ENCODE measurements around the gene ABCA3. TPM values are rescaled to one million over a fixed set of nuclear protein-coding genes. Genes with fewer than 3 reads are reported as not detected.

Gene ABCA3
- total and polyA plus RNA-seq, 8 donors: 6.8 to 334 (median 12.9) TPM

DNA sequence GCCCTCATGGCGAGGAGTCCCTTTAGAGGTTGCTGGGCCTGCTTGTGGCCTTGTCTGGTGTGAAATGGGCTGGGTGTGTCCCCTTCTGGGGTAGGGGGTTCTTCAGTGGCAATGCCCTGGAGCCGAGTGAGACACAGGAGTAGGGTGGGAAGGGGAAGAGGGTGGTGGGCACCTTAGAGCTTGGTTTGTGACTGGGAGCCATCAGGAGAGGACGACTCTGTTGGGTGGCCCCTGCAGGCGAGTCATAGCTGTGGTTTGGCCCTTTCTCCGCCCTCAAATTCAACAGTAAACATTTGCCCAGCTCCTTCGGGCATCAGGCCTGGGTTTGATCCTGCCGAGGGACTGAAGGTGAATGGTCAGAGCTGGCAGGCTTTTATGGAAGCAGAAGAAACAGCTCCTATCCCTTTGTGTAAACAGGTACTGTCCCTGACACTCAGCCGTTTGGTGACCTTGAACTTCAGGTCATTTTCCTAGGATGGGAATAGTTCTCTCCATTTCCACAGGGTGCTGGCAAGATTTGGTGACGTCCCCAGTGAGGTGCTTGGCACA lies 114.2 kb downstream of the ABCA3 start:
- H3K27me3 ChIP-seq: no peaks in the 10 kb centered on the region
- peaks cover 9 to 34% of the 10 kb centered on the region in 2 donors for H3K4me1 ChIP-seq
- H3K27ac ChIP-seq: no peak overlapping the region
- H3K36me3 ChIP-seq: peaks cover 0 to 35% of the 10 kb centered on the region in 2 donors
- ATAC-seq (no peak), DNase-seq (no peak)
- TF ChIP-seq, protein P1, sequence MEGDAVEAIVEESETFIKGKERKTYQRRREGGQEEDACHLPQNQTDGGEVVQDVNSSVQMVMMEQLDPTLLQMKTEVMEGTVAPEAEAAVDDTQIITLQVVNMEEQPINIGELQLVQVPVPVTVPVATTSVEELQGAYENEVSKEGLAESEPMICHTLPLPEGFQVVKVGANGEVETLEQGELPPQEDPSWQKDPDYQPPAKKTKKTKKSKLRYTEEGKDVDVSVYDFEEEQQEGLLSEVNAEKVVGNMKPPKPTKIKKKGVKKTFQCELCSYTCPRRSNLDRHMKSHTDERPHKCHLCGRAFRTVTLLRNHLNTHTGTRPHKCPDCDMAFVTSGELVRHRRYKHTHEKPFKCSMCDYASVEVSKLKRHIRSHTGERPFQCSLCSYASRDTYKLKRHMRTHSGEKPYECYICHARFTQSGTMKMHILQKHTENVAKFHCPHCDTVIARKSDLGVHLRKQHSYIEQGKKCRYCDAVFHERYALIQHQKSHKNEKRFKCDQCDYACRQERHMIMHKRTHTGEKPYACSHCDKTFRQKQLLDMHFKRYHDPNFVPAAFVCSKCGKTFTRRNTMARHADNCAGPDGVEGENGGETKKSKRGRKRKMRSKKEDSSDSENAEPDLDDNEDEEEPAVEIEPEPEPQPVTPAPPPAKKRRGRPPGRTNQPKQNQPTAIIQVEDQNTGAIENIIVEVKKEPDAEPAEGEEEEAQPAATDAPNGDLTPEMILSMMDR (IDR thresholded peaks at IDR 0.05): no peak
- intact Hi-C loops (cut with DNase I): no loop called here
- no peaks in the 10 kb centered on the region for H3K9me3 ChIP-seq
- no peak overlapping the region for H3K4me3 ChIP-seq

Small RNA genes within 50 kb of the gene (microRNA-seq; reads per million reads assigned to microRNA genes)
- gene MIR3677: 0 reads per million in 2 donors
- gene MIR4717: 0 reads per million in 2 donors

Other genes with a start within 250 kb of the ABCA3 start
- 10 to 100 TPM; 63.2 to 73.5 TPM for gene PKD1, start 204.8 kb downstream of the ABCA3 start, total RNA-seq
- gene PKD1, start 204.8 kb downstream of the ABCA3 start, polyA plus RNA-seq (ENCODE audit: insufficient read length in 6 of 6): 100 to 1,000 TPM in 4 of 6 donors, 10 to 100 TPM in 2; 90.1 to 165 (median 116) TPM
- gene RAB26, start 192.1 kb downstream of the ABCA3 start, total RNA-seq: under 1 TPM; 0.73 to 0.84 TPM
- gene RAB26, start 192.1 kb downstream of the ABCA3 start, polyA plus RNA-seq (ENCODE audit: insufficient read length in 6 of 6): 1 to 10 TPM in 5 of 6 donors, under 1 TPM in 1; 0.91 to 1.9 (median 1.7) TPM
- gene TRAF7, start 184.9 kb downstream of the ABCA3 start, total RNA-seq: 10 to 100 TPM; 69.5 to 88.1 TPM
- gene TRAF7, start 184.9 kb downstream of the ABCA3 start, polyA plus RNA-seq (ENCODE audit: insufficient read length in 6 of 6): 10 to 100 TPM; 48.6 to 59.5 (median 52.2) TPM
- gene CASKIN1, start 144.1 kb downstream of the ABCA3 start, total RNA-seq: under 1 TPM; 0.05 to 0.06 TPM
- under 1 TPM; 0.18 to 0.56 (median 0.42) TPM for gene CASKIN1, start 144.1 kb downstream of the ABCA3 start, polyA plus RNA-seq (ENCODE audit: insufficient read length in 6 of 6)
- 10 to 100 TPM; 32.1 to 39.0 TPM for gene MLST8, start 135.3 kb downstream of the ABCA3 start, total RNA-seq
- 10 to 100 TPM; 29.8 to 40.3 (median 37.0) TPM for gene MLST8, start 135.3 kb downstream of the ABCA3 start, polyA plus RNA-seq (ENCODE audit: insufficient read length in 6 of 6)
- 10 to 100 TPM in 1 of 2 donors, 1 to 10 TPM in 1; 6.7 to 15.3 TPM for gene BRICD5, start 129.9 kb downstream of the ABCA3 start, total RNA-seq
- 1 to 10 TPM; 2.9 to 7.9 (median 4.9) TPM for gene BRICD5, start 129.9 kb downstream of the ABCA3 start, polyA plus RNA-seq (ENCODE audit: insufficient read length in 6 of 6)
- 10 to 100 TPM; 14.4 to 24.4 TPM for gene PGP, start 125.9 kb downstream of the ABCA3 start, total RNA-seq
- 10 to 100 TPM in 1 of 6 donors, 1 to 10 TPM in 5; 7.1 to 14.5 (median 8.7) TPM for gene PGP, start 125.9 kb downstream of the ABCA3 start, polyA plus RNA-seq (ENCODE audit: insufficient read length in 6 of 6)
- gene E4F1, start 117.1 kb downstream of the ABCA3 start, total RNA-seq: 10 to 100 TPM; 16.4 to 22.6 TPM
- gene E4F1, start 117.1 kb downstream of the ABCA3 start, polyA plus RNA-seq (ENCODE audit: insufficient read length in 6 of 6): 10 to 100 TPM; 12.7 to 22.4 (median 16.9) TPM
- gene DNASE1L2, start 104.3 kb downstream of the ABCA3 start, total RNA-seq: 1 to 10 TPM; 1.3 to 1.5 TPM
- 1 to 10 TPM in 2 of 6 donors, under 1 TPM in 4; 0.27 to 1.7 (median 0.90) TPM for gene DNASE1L2, start 104.3 kb downstream of the ABCA3 start, polyA plus RNA-seq (ENCODE audit: insufficient read length in 6 of 6)
- 10 to 100 TPM; 47.3 to 51.7 TPM for gene ECI1, start 89.1 kb downstream of the ABCA3 start, total RNA-seq
- gene ECI1, start 89.1 kb downstream of the ABCA3 start, polyA plus RNA-seq (ENCODE audit: insufficient read length in 6 of 6): 10 to 100 TPM; 41.8 to 63.5 (median 51.2) TPM
- gene RNPS1, start 72.6 kb downstream of the ABCA3 start, total RNA-seq: 100 to 1,000 TPM; 109 to 124 TPM
- 100 to 1,000 TPM; 178 to 208 (median 196) TPM for gene RNPS1, start 72.6 kb downstream of the ABCA3 start, polyA plus RNA-seq (ENCODE audit: insufficient read length in 6 of 6)
- gene CCNF, start 88.7 kb upstream of the ABCA3 start, total RNA-seq: 1 to 10 TPM; 4.7 to 8.0 TPM
- 10 to 100 TPM in 3 of 6 donors, 1 to 10 TPM in 3; 9.2 to 17.3 (median 10.1) TPM for gene CCNF, start 88.7 kb upstream of the ABCA3 start, polyA plus RNA-seq (ENCODE audit: insufficient read length in 6 of 6)
- gene TEDC2, start 119.4 kb upstream of the ABCA3 start, total RNA-seq: 1 to 10 TPM; 4.0 to 6.5 TPM
- 10 to 100 TPM in 3 of 6 donors, 1 to 10 TPM in 3; 5.7 to 10.9 (median 9.2) TPM for gene TEDC2, start 119.4 kb upstream of the ABCA3 start, polyA plus RNA-seq (ENCODE audit: insufficient read length in 6 of 6)
- 1 to 10 TPM in 1 of 2 donors, not detected in 1; 1.7 TPM for gene NTN3, start 130.6 kb upstream of the ABCA3 start, total RNA-seq
- gene NTN3, start 130.6 kb upstream of the ABCA3 start, polyA plus RNA-seq (ENCODE audit: insufficient read length in 6 of 6): 1 to 10 TPM; 3.1 to 6.7 (median 5.2) TPM
- gene TBC1D24, start 134.4 kb upstream of the ABCA3 start, total RNA-seq: 10 to 100 TPM; 37.1 to 41.4 TPM
- gene TBC1D24, start 134.4 kb upstream of the ABCA3 start, polyA plus RNA-seq (ENCODE audit: insufficient read length in 6 of 6): 10 to 100 TPM; 14.2 to 28.1 (median 17.2) TPM
- gene ATP6V0C, start 173.2 kb upstream of the ABCA3 start, total RNA-seq: 100 to 1,000 TPM; 296 to 333 TPM
- 100 to 1,000 TPM in 3 of 6 donors, 10 to 100 TPM in 3; 76.6 to 116 (median 98.7) TPM for gene ATP6V0C, start 173.2 kb upstream of the ABCA3 start, polyA plus RNA-seq (ENCODE audit: insufficient read length in 6 of 6)
- gene AMDHD2, start 179.6 kb upstream of the ABCA3 start, total RNA-seq: 10 to 100 TPM; 45.5 to 62.4 TPM
- 10 to 100 TPM; 13.4 to 21.3 (median 17.0) TPM for gene AMDHD2, start 179.6 kb upstream of the ABCA3 start, polyA plus RNA-seq (ENCODE audit: insufficient read length in 6 of 6)
- 1 to 10 TPM in 1 of 2 donors, under 1 TPM in 1; 0.45 to 1.1 TPM for gene CEMP1, start 190.7 kb upstream of the ABCA3 start, total RNA-seq
- gene CEMP1, start 190.7 kb upstream of the ABCA3 start, polyA plus RNA-seq (ENCODE audit: insufficient read length in 6 of 6): 1 to 10 TPM; 1.4 to 3.8 (median 2.3) TPM
- gene PDPK1, start 197.3 kb upstream of the ABCA3 start, total RNA-seq: 10 to 100 TPM; 56.4 to 64.8 TPM
- 10 to 100 TPM; 36.5 to 57.2 (median 44.1) TPM for gene PDPK1, start 197.3 kb upstream of the ABCA3 start, polyA plus RNA-seq (ENCODE audit: insufficient read length in 6 of 6)